H9 (cell line): Measurements from ENCODE around the gene PNRC1. TPM values are rescaled to one million over a fixed set of nuclear protein-coding genes. Genes with fewer than 3 reads are reported as not detected.

ENCODE experiments used
- DNase-seq: peaks from one replicate; pipeline ENCODE4 v3.0.0-alpha.2; 2017
- H2AFZ ChIP-seq: one replicate; pipeline ENCODE4 v1.6.1; 2013; ENCODE audit warnings: mild to moderate bottlenecking, low read length, control low read depth, moderate library complexity
- H2AK5ac ChIP-seq: 2 replicates; pipeline ENCODE4 v1.6.1; 2013; ENCODE audit warnings: low read length, control low read depth, mixed read lengths; ENCODE audit not compliant: insufficient read length
- H2BK120ac ChIP-seq: one replicate; pipeline ENCODE4 v1.6.1; 2013; ENCODE audit warnings: low read depth, mild to moderate bottlenecking, low read length, control low read depth, inconsistent platforms; ENCODE audit not compliant: poor library complexity, severe bottlenecking
- H2BK12ac ChIP-seq: 2 replicates; pipeline ENCODE4 v1.6.1; 2013; ENCODE audit warnings: low read length, control low read depth, mixed read lengths, low read depth; ENCODE audit not compliant: insufficient read length
- H2BK15ac ChIP-seq: 2 replicates; pipeline ENCODE4 v1.6.1; 2013; ENCODE audit warnings: low read depth, low read length, control low read depth
- H2BK20ac ChIP-seq: one replicate; pipeline ENCODE4 v1.6.1; 2013; ENCODE audit warnings: low read depth, mild to moderate bottlenecking, low read length, control low read depth, inconsistent platforms; ENCODE audit not compliant: poor library complexity, severe bottlenecking
- H2BK5ac ChIP-seq: 2 replicates; pipeline ENCODE4 v1.6.1; 2013; ENCODE audit warnings: low read length, control low read depth, mixed read lengths; ENCODE audit not compliant: insufficient read length
- H3K14ac ChIP-seq: 2 replicates; pipeline ENCODE4 v1.6.1; 2013; ENCODE audit warnings: low read length, control low read depth; ENCODE audit not compliant: insufficient read depth
- H3K18ac ChIP-seq: 2 replicates; pipeline ENCODE4 v1.6.1; 2013; ENCODE audit warnings: low read depth, mild to moderate bottlenecking, mixed read lengths, low read length, control low read depth; ENCODE audit not compliant: insufficient read length
- H3K23ac ChIP-seq: 2 replicates; pipeline ENCODE4 v1.6.1; 2013; ENCODE audit warnings: low read length, control low read depth, mixed read lengths, low read depth; ENCODE audit not compliant: insufficient read length
- H3K23me2 ChIP-seq: 2 replicates; pipeline ENCODE4 v1.6.1; 2013; ENCODE audit warnings: low read depth, mild to moderate bottlenecking, mixed read lengths, low read length, control low read depth; ENCODE audit not compliant: insufficient read length, poor library complexity, severe bottlenecking
- H3K27ac ChIP-seq: 2 replicates; pipeline ENCODE4 v1.5.1; 2013; ENCODE audit warnings: low read length, control low read depth, mixed read lengths, low read depth; ENCODE audit not compliant: insufficient read length
- H3K27me3 ChIP-seq: 2 replicates; pipeline ENCODE4 v1.6.1; 2013; ENCODE audit warnings: low read length, control low read depth, inconsistent platforms; ENCODE audit not compliant: insufficient read depth
- H3K4ac ChIP-seq: 2 replicates; pipeline ENCODE4 v1.6.1; 2013; ENCODE audit warnings: low read depth, mild to moderate bottlenecking, control low read depth, inconsistent platforms, low read length, moderate library complexity
- H3K4me1 ChIP-seq: 2 replicates; pipeline ENCODE4 v1.6.1; 2013; ENCODE audit warnings: low read length, control low read depth, inconsistent platforms; ENCODE audit not compliant: insufficient read depth
- H3K4me2 ChIP-seq: 2 replicates; pipeline ENCODE4 v1.6.1; 2013; ENCODE audit warnings: low read length, control low read depth, mixed read lengths; ENCODE audit not compliant: insufficient read length, insufficient read depth
- H3K56ac ChIP-seq: 2 replicates; pipeline ENCODE4 v1.6.1; 2013; ENCODE audit warnings: low read depth, mild to moderate bottlenecking, mixed read lengths, low read length, control low read depth; ENCODE audit not compliant: insufficient read length
- H3K79me1 ChIP-seq: 2 replicates; pipeline ENCODE4 v1.6.1; 2013; ENCODE audit warnings: low read depth, mild to moderate bottlenecking, moderate library complexity, low read length, control low read depth, inconsistent platforms; ENCODE audit not compliant: insufficient read depth, poor library complexity, severe bottlenecking
- H3K79me2 ChIP-seq: 2 replicates; pipeline ENCODE4 v1.6.1; 2013; ENCODE audit warnings: low read length, control low read depth, inconsistent platforms; ENCODE audit not compliant: insufficient read depth
- H3K9ac ChIP-seq: 2 replicates; pipeline ENCODE4 v1.6.1; 2013; ENCODE audit warnings: low read length, control low read depth, mixed read lengths; ENCODE audit not compliant: insufficient read length; ENCODE audit errors: extremely low read depth
- H3K9me3 ChIP-seq: one replicate; pipeline ENCODE4 v1.6.1; 2013; ENCODE audit warnings: low read depth, low read length, inconsistent platforms; ENCODE audit not compliant: control insufficient read depth
- H3T11ph ChIP-seq: one replicate; pipeline ENCODE4 v1.6.1; 2013; ENCODE audit warnings: mild to moderate bottlenecking, low read length, control low read depth, inconsistent platforms
- H4K20me1 ChIP-seq: one replicate; pipeline ENCODE4 v1.6.1; 2013; ENCODE audit not compliant: control insufficient read depth, insufficient read length, insufficient read depth
- H4K5ac ChIP-seq: 2 replicates; pipeline ENCODE4 v1.6.1; 2013; ENCODE audit warnings: low read depth, mild to moderate bottlenecking, mixed read lengths, low read length, control low read depth; ENCODE audit not compliant: insufficient read length
- H4K8ac ChIP-seq: replicated peaks from 2 replicates; pipeline ENCODE4 v1.6.1; 2013; ENCODE audit warnings: low read length, control low read depth, mixed read lengths, low read depth; ENCODE audit not compliant: insufficient read length
- H4K91ac ChIP-seq: 2 replicates; pipeline ENCODE4 v1.6.1; 2013; ENCODE audit warnings: low read depth, mild to moderate bottlenecking, moderate library complexity, mixed read lengths, low read length, control low read depth; ENCODE audit not compliant: insufficient read length
- H3K27ac Mint-ChIP-seq, 3 experiments: 2 replicates in 2 of 3; 3 replicates in 1 of 3; pipeline ENCODE4 v1.8.0; 2020 to 2021; ENCODE audit warnings: mixed read lengths in 3 of 3, mild to moderate bottlenecking in 1 of 3, moderate library complexity in 1 of 3
- H3K27me3 Mint-ChIP-seq: 2 replicates; pipeline ENCODE4 v1.8.0; 2021; ENCODE audit warnings: low read depth, mild to moderate bottlenecking, moderate library complexity, mixed read lengths
- H3K36me3 Mint-ChIP-seq, 3 experiments: 2 replicates in 2 of 3; 3 replicates in 1 of 3; pipeline ENCODE4 v1.8.0; 2020 to 2021; ENCODE audit warnings: low read depth in 3 of 3, mixed read lengths in 3 of 3; ENCODE audit not compliant: insufficient read depth in 1 of 3
- H3K4me1 Mint-ChIP-seq, 2 experiments: 2 replicates each; pipeline ENCODE4 v1.8.0; 2020; ENCODE audit warnings: mixed read lengths in 2 of 2
- H3K4me3 Mint-ChIP-seq, 2 experiments: 2 replicates in 1 of 2; 3 replicates in 1 of 2; pipeline ENCODE4 v1.8.0; 2020 to 2021; ENCODE audit warnings: mild to moderate bottlenecking in 2 of 2, mixed read lengths in 2 of 2, moderate library complexity in 1 of 2
- H3K9me3 Mint-ChIP-seq, 2 experiments: 2 replicates in 1 of 2; 3 replicates in 1 of 2; pipeline ENCODE4 v1.8.0; 2020; ENCODE audit warnings: mild to moderate bottlenecking in 2 of 2, mixed read lengths in 2 of 2, moderate library complexity in 1 of 2
- WGBS: extraction: QIAGEN DNeasy Blood & Tissue Kit; methylation state at CpG from one replicate; pipeline ENCODE4 v1.1.7; 2013; ENCODE audit warnings: missing lambda C conversion rate, low lambda C conversion rate, mixed read lengths; ENCODE audit not compliant: insufficient read length; ENCODE audit errors: extremely low coverage; 5-methylcytosine and 5-hydroxymethylcytosine counted together
- total RNA-seq: library from RNA; stranded (reverse); gene quantifications from 2 replicates; pipeline ENCODE4 v1.2.1, GENCODE V29; 2021
- TF ChIP-seq, protein P1 (sequence below): fragments of 200-600 bp; sonication (generic); conservative IDR thresholded peaks from 3 replicates; pipeline ENCODE4 v1.8.0; 2021; ENCODE audit warnings: antibody characterized with exemption, mild to moderate bottlenecking

PNRC1 gene
- total RNA-seq, 1 experiment from 2014 or later, result 57.4 TPM

DNA sequence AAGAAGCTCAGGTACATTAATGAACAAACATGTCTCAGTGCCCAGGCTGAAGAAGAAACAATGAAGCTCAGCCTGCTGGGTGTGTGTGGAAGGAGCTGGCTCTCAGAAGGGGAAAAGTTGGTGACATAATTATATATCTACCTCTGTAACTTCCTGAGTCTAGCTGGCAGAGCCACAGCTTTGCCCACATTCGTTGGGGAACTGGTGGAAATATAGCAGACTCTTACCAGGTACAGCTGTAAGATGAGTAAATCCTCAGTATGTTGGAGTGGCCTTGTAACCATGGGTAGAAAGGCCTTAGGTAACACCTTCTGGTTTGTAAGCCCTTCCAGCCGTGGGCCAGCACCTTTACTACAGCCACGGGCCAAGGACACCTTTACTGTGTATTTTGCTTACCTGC is 29.9 kb upstream of the PNRC1 start:
- no peak for DNase-seq
- Histone ChIP-seq H4K8ac (no peak overlapping the region), H3K79me1 (no peaks in the 10 kb centered on the region), H4K91ac (no peak overlapping the region), H2BK12ac (no peak overlapping the region), H2BK20ac (no peak overlapping the region), H3K27me3 (peaks cover 20% of the 10 kb centered on the region), H3K9me3 (no peaks in the 10 kb centered on the region), H2AK5ac (no peak overlapping the region), H3K4me2 (no peak overlapping the region), H2AFZ (no peak overlapping the region), H3K14ac (no peak overlapping the region), H4K20me1 (no peaks in the 10 kb centered on the region), H3K23ac (no peak overlapping the region), H3K4ac (no peak overlapping the region), H4K5ac (no peak overlapping the region), H3T11ph (no peak overlapping the region), H3K4me1 (peaks cover 8% of the 10 kb centered on the region; the same call in 1 of the 2 replicates), H3K79me2 (no peaks in the 10 kb centered on the region), H3K56ac (no peak overlapping the region), H3K27ac (no peak overlapping the region), H2BK120ac (no peak overlapping the region), H3K18ac (no peak overlapping the region), H3K23me2 (no peaks in the 10 kb centered on the region), H2BK5ac (no peak overlapping the region), H2BK15ac (no peak overlapping the region), H3K9ac (no peak overlapping the region)
- no CpG with 5 or more reads among the region's 3 CpGs for WGBS
- peaks cover 45% of the 10 kb centered on the region for H3K27me3 Mint-ChIP-seq
- no peak overlapping the region for H3K4me3 Mint-ChIP-seq
- peaks cover 10 to 19% of the 10 kb centered on the region in 2 experiments for H3K4me1 Mint-ChIP-seq
- no peaks in the 10 kb centered on the region for H3K9me3 Mint-ChIP-seq
- H3K36me3 Mint-ChIP-seq, result no peaks in the 10 kb centered on the region
- TF ChIP-seq, protein P1, sequence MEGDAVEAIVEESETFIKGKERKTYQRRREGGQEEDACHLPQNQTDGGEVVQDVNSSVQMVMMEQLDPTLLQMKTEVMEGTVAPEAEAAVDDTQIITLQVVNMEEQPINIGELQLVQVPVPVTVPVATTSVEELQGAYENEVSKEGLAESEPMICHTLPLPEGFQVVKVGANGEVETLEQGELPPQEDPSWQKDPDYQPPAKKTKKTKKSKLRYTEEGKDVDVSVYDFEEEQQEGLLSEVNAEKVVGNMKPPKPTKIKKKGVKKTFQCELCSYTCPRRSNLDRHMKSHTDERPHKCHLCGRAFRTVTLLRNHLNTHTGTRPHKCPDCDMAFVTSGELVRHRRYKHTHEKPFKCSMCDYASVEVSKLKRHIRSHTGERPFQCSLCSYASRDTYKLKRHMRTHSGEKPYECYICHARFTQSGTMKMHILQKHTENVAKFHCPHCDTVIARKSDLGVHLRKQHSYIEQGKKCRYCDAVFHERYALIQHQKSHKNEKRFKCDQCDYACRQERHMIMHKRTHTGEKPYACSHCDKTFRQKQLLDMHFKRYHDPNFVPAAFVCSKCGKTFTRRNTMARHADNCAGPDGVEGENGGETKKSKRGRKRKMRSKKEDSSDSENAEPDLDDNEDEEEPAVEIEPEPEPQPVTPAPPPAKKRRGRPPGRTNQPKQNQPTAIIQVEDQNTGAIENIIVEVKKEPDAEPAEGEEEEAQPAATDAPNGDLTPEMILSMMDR, result no peak
- no peak overlapping the region for H3K27ac Mint-ChIP-seq
